KBM-7 (cell line): ENCODE measurements around the gene SLC5A2.
"Not testable (repeated sequence)": the region's sequence is repeated elsewhere in the genome, so short reads cannot be mapped to it uniquely, and the experiment has no call there.

Source experiments
- DNase-seq: peaks from one replicate; pipeline ENCODE4 v3.0.0-alpha.2; 2015
- in situ Hi-C: fragments of 300-500 bp; cut with MboI; formaldehyde crosslinking; loops from 2 replicates; pipeline ENCODE4 v1.14.3; 2020; ENCODE audit warnings: low sequenced_read_pairs, low pct_unique_long_range_greater_than_20kb, mixed read lengths

SLC5A2 gene

DNA sequence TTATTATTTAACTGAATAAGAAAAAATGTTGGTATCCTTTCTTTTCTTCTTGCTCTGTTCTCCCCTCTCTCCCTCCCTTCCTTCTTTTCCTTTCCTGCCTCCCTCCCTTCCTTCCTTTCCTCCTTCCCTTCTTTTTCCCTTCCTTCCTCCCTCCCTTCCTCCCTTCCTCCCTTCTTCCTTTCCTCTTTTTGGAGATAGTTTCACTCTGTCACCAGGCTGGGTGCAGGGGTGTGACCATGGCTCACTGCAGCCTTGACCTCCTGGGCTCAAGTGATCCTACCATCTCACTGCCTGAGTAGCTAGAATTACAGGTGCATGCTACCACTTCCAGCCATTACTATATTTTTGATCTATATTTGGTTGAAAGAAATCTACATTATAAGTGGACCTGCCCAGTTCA, 31.0 kb downstream of the SLC5A2 start:
- DNase-seq = no peak
- in situ Hi-C loops = no loop called here

DNA sequence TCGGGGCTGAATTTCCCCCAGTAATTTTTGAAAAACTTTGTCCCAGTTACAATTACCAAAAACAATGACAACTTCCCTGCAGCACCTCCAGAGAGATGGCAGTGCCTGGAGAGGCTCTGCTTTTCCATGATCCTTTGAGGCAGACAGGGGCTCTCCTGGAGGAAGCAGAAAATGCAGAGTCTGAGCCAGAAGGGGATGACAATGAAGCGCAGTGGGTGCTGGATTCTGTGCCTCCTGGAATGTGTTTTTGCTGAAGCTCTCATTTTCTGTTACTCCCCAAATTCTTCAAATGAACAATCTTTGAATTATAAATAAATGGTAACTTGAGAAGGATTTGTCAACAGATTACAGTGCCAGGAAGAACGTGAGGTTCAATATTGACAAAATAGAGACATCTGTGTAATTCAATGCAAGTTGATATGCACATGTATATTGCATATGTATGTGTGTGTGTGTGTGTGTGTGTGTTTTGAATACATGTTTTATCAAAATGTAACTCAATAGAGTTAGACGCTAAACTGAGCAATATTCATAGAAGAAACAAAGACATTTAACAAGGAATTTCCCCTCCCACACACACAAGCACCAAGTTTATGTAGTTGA, 35.0 kb downstream of the SLC5A2 start:
- no peak for DNase-seq
- in situ Hi-C loops = no loop called here

DNA sequence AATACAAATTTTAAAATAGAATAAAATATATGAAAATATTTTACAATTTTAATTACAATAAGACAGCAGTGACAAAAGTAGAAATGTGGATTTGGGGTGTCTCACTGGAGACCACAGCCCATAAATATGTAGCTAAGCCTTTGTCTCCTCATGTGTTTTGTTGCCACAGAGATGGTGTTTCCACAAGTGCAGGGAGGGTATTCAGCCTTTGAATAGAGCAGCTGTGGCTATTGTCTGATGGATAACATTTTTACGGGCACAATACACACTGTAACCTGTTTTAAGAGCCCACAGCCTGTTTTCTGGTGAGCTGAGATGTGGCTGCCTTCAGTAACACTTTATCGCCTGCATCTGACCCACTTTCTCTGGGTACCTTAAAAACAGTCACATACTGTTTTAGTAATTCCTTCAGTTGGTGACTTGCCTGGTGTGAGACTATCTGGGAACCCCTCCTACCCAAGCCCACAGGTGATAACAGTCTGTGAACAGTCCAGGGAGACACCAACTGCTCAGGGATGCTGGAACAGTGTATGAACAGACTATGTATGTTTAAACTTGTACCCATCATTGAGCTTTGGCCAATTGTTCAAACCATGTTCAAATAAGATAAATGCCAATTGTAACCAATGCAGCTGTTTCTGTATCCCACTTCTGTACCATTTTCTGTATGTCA, 37.0 kb downstream of the SLC5A2 start:
- in situ Hi-C loops = no loop called here
- DNase-seq = no peak

DNA sequence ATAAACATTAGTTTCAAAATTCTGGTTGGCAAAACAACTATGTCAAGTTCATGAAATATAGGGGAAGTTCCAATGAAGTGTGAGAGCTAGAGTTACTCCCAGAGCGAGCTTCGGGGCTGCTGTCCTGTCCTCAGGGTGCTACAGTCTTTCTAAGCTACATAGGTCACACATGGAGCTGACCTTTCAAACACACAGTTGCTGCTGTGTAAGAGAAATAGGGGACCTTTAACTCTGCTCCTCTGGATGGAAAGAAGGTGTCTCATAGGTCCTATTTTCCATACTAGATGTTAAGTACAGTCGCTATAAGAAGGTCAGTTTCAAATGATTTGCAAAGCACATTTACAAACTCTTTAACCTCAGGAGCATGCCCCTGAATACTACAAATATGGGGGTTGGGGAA, 38.4 kb downstream of the SLC5A2 start:
- no peak for DNase-seq
- in situ Hi-C loops = no loop called here

DNA sequence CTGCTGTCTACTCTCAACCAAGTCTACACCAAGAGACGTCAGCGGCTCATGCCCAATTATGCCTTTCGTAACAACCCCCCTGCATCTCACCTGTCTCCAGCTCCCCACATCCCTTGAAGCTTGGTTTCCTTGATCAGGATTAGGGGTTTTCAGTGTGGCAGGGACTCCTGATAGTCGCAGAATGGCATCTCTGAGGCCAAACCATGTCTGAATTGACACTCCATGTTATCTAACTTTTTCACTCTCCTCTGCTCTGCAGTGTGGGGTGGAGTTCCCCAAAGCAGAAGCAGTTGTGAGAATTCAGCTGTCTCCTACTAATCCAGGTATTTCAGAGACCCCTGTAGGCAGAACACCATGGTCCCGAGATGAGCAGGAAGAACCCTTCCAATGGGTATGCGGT, 39.1 kb downstream of the SLC5A2 start:
- in situ Hi-C loops = no loop called here
- no peak for DNase-seq

DNA sequence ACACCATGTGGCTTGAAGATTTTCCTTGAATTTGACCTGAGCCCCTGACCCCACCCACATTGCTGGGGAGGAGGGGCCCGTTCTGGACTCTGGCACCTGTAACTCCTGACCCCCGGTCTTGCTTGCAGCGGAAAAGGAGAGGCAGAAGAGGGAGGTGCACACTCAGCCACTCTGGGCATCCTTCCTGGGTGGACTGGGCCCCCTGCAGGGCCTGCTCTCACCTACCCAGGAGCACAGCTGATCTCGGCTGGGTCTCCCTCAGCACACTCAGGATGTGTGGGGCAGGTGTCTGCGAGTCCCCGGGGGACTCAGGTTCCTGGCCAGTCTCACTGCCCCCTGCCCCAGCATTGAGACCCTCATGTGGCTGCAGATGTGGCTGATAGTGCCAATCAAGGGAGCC, 40.8 kb downstream of the SLC5A2 start:
- in situ Hi-C loops, DNase-seq: not testable (repeated sequence)

DNA sequence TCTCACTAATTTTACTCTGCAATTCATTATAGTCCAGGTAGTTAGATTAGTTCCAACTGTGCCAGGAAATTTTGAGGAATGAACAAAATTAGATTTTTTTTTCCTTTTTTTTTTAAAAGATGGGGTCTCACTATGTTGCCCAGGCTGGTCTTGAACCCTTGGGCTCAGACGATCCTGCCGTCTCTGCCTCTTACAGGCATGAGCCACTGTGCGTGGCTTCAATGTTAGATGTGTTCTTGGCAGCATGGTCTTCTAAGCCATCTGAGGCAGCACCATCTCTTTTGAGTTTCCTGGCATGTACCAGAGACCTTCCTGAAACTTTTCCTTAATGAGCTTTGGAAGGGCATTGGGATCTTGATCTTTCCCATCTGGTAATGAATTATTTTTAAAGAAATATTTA, 42.2 kb downstream of the SLC5A2 start:
- in situ Hi-C loops = no loop called here
- DNase-seq = no peak

DNA sequence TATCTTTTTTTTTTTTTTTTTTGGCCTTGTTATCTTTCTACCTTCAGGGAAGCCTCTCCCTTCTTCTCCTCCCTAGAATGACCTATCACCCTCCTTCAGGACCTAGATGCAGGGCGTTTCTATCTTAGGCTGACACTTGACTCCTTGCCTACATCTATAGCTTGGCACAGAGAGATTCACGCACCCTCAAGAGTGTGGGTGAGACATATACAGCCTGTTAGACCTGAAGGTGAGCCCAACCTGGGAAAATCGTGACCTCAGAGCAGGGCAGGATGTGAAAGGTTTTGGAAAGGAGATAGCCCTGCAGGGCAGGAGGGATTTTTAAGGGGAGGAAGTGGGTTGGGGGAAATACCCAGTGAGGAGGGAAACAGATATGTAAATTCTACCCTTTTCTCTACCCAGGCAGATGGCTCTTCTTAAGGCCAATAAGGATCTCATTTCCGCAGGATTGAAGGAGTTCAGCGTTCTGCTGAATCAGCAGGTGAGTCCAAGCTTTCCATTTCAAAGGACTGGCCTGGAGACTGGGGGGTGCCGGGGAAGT, 44.9 kb downstream of the SLC5A2 start, which contains the start of gene AHSP:
Gene AHSP (plus strand): TSS at position 167 of the 541 bp plus-strand sequence. CDS start 240 bp downstream, at position 407.
- no peak for DNase-seq
- in situ Hi-C loops = no loop called here

DNA sequence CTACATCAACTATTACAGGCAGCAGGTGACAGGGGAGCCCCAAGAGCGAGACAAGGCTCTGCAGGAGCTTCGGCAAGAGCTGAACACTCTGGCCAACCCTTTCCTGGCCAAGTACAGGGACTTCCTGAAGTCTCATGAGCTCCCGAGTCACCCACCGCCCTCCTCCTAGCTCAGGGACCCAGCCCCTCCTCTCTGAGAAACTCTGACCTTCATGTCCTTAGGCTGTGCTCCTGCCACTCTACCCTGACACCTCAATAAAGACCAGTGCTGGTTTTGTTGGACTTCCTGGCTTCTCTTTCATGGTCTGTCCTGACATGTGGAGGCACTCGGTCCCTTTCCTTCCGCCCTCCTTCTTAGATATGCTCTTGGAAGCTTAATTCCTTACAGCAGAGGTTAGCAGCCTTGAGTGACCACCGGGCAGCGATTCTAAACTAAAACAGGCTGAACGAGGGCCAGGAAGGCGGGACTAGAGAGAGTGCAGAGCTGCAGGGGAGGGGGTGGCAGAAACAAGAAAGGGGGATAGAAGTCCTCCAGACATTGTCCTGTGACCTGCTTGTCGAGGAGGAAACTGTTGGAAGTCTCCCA, 45.7 kb downstream of the SLC5A2 start:
- DNase-seq = no peak
- in situ Hi-C loops = no loop called here

DNA sequence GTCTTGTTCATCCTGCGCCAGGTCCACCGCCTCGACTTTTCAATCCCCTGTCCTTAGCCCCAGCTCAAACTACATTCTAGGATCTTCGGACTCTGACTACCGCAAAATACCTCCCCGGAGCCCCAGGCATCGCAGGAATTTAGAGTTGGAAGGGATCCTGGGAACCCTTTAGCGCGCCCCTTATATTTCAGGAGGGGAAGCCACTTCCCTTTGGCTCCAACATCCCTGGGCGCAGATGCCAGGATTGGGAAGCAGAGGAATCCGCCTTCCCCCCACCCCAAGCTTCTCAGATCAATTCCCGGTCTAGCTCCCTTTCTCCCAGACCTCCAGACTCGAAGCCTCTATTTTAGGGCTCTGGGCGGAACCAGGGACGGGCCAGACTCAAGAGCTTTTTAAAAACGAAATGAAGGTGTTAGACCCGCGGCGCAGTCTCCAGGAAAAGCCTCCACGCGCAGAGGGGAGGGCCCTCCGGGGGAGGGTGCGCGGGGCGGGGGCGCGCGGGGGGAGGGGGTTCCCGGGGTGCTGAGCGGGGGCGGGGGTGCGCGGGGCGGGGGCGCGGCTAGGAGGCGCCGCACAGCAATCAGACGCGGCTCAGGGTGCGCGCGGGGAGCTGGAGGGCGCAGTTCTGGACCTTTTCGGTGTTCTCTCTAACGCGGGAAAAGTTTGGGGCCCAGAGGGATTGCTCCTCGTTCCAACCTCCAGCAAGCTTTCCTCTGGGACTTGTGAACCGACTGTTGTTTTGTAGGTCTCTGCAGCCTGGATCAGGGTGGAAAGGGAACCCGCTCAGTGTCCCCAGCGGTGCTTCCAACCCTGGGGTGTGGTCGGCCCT, 46.4 kb downstream of the SLC5A2 start:
- DNase-seq = no peak
- in situ Hi-C loops = no loop called here

DNA sequence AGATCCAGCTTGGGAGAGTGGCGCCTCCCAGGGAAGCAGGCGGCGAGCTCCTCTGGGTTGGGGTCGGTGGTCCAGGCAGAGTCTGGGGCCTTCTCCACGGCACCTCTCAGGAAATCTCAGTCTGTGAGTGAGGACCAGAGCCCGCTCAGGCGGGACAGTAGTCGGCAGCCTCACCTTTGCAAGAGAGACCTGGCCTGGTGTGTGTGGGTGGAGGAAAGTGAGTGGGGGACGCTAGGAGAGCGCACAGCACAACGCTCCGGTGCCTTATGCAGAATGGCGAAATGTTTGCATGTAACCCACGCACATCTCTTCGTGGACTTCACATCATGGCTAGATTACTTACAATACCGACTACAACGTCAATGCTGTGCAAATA, 47.0 kb downstream of the SLC5A2 start:
- in situ Hi-C loops = no loop called here

DNA sequence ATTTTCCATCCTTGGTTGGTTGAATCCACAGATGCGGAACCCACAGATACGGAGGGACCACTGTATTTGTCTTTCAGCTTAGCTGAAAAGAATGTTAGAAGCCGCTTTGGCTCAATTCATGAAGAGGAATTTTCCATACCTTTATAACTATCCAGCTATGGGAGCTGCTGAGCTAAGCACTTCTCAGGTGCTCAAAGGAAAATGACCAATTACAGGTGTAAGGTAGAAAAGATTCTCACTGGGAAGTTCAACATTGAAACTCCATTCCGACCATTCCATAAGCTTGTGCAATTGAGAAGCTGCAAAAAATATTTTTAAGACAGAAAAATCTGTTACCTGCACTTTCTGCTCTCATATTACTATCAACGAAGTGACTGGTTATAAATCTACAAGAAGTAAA, 47.5 kb downstream of the SLC5A2 start:
- in situ Hi-C loops = no loop called here
- DNase-seq = no peak

More for the DNA sequence above, 47.0 kb downstream of the SLC5A2 start:
- DNase-seq = no peak

DNA sequence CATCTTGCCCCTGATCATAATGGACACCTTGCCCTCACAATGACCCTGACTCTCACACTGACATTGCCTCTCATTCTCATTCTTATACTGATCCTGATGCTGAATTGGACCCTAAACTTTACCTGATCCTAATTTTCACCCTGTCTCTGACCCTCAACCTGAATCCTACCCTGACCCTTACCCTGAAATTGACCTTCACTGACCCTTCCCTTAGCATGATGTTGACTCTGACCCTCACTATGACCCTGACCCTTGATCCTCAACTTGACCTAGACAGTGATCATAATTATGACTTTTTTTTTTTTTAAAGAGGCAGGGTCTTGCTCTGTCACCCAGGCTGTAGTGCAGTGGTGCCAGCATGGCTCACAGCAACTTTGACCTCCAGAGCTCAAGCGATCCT, 48.2 kb downstream of the SLC5A2 start:
- in situ Hi-C loops = no loop called here
- no peak for DNase-seq

DNA sequence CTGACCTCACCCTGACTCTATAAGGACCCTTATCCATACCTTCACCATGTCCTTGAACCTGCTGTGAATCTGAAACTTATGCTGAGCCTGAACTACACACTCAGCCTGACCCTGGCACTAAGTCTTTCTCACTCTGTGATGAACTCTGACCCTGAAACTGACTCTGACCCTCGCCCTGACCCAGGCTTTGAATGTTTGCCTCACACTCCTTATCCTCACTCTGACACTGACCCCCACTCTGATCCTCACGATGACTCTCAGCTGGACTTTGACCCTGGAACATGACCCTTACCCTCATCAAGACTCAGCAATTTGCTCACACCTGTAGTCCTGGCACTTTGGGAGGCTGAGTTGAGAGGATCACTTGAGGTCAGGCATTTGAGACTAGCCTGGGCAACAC, 49.2 kb downstream of the SLC5A2 start:
- no peak for DNase-seq
- in situ Hi-C loops = no loop called here

DNA sequence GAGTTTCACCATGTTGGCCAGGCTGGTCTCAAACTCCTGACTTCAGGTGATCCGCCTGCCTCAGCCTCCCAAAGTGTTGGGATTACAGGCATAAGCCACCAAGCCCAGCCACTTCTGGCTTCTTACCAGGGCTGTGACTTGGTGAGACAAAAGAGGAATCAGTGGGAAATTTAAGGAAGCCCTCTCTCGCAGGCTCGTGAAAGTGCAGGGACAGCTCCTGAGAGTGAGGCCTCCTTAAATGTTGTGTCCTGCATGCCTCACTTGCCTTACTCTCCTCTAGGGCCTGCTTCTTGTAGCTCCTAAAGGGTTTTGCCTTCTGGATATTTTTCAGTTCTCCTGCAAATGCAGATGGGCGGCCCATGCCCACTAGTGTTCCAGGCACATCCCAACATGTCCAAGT, 50.0 kb downstream of the SLC5A2 start:
- DNase-seq = peak; percentile 38
- in situ Hi-C loops = no loop called here

DNA sequence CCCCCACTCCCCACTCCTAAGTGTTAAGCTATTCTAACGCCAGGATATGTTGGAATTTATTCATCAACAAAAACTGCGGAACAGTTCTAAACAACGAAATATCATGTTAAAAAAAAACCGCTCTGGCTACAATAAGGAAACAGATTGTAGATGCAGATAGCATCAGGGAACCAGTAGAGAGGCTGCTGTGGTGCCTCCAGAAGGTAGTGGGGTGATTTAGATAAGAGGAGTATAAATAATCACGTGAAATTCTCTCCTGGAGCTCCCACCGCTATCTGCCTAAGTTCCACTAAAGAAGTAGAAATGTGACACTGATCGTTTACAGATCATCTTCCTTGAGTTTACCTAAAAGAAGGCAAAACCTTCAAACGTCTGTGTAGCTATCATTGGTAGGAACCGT, 52.8 kb downstream of the SLC5A2 start:
- DNase-seq = peak; percentile 81
- in situ Hi-C loops = no loop called here

DNA sequence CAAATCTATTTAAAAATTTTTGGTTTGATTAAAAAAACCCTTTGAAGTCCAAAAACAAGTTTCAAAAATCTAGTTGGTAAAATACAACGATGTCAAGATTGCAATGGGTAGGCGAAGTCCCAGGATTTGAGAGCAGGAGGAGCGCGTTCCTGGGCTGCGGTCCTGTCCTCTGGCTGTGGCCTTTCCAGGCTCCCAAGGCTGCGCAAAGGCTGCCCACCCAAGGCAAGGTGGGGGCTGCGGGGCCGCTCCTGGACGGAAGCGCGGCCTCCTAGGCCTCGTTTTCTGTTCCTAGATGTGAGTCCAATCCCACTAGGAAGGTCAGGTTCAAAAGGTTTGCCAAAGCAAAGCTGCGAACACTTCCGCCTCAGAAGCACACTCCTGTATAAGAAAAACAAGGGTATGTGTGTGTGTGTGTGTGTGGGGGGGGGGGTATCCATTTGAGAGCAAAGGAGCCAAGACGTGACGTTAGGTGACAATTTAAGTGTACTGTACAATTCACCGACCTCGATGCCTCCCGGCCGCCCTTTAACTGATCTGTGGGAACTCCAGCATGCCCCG, 54.0 kb downstream of the SLC5A2 start:
- DNase-seq = no peak
- in situ Hi-C loops = no loop called here

DNA sequence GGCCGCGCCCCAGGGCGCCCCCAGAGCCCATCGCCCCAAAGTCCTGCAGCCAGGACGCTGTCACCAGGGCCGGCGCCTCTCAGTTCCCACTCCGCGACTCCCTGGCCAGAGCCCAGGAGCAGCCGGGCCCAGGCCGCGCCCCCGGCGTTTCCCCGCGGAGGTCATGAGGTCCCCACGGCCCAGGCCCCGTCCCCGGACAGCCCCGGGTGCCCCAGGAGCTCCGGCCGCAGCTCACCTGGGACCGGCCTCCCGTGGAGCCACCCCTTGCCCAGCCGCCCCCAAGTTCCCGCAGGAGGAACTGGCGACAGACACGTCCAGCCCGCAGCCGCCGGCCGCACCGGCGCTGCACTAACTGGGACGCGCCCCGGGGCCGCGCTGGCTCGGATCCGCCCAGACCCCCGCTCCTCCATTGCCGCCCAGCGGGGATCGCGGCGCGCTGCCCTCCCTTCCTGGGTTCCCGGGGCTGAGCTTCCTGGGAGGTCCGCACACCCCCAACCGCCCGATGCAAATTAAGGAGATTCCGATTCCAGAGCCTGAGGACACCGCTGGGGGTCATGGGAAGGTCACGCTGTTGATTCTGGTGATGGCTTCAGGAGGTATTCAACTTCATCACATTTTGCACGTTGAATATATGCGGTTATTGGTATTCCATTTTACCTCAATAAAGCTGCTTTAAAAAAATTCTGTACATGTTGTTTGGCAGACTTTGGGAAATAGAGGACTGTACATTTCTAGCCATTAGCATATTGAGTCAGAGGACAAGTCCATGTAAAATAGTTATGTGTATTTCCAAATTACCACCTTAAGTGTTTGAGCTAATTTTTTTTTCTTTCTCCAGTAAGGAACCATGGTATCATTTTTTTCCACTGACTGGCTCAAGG, 54.7 kb downstream of the SLC5A2 start:
- DNase-seq = no peak
- in situ Hi-C loops = no loop called here

DNA sequence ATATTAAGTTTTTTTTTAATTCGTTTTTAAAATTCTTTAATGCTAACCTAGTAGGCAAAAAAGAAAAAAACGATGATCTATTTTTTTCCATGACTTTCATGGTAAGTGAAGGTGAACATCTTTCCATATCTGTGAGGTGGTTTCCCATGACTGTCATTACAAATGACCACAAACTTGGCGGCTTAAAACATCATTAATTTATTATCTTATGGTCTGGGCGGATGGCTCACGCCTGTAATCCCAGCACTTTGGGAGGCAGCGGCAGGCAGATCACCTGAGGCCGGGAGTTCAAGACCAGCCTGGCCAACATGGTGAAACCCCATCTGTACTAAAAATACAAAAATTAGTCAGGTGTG, 55.3 kb downstream of the SLC5A2 start:
- DNase-seq, in situ Hi-C loops: not testable (repeated sequence)
